ENCODE data around the gene GUCA1A. TPM values are rescaled to one million over a fixed set of nuclear protein-coding genes. Genes with fewer than 3 reads are reported as not detected.

GUCA1A gene
- total RNA-seq, 1 experiment from 2014 or later: 17.2 TPM

DNA sequence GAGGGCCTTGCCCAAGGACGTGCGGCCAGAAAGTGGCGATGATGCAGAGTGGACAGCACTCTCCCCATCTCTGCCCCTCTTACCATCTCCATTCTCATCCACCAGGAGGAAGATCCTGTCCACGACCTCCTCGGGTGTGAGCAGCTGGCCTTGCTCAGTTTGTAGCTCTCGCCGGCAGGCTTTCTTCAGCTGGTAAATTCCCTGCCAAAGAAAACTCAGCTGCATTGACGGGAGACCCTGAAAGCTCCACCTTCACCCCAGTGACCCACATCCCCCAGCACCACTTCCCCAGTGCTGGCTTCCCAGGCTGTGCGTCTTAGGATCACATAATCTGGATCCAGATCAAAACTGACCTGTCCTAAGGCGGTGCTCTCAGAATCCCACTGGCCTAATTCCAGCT lies 12.4 kb downstream of the GUCA1A start:
- no peak overlapping the region for H2BK15ac ChIP-seq (ENCODE audit: low read depth, low read length)
- H2AK5ac ChIP-seq (ENCODE audit: insufficient read length, low read length): no peak overlapping the region
- H3K14ac ChIP-seq (ENCODE audit: insufficient read depth, low read length): no peak overlapping the region; the same call in 1 of the 2 replicates
- WGBS (ENCODE audit: extremely low coverage, insufficient read length, low lambda C conversion rate): no CpG with 5 or more reads among the region's 10 CpGs
- H3T11ph ChIP-seq (ENCODE audit: low read length): no peak overlapping the region
- Mint-ChIP-seq H3K9me3 (no peaks in the 10 kb centered on the region), H3K4me3 (no peak overlapping the region), H3K27me3 (ENCODE audit: low read depth) (peaks cover 2% of the 10 kb centered on the region; the same call in 1 of the 2 replicates), H3K4me1 (peaks cover 31 to 48% of the 10 kb centered on the region in 2 experiments), H3K36me3 (ENCODE audit: insufficient read depth in 1 of 3, low read depth in 3 of 3) (peaks cover 3 to 9% (median 4%) of the 10 kb centered on the region in 3 experiments; a peak in 5 of 7 replicates), H3K27ac (no peak overlapping the region)
- no peaks in the 10 kb centered on the region for H4K20me1 ChIP-seq (ENCODE audit: control insufficient read depth, insufficient read depth, insufficient read length)
- no peak overlapping the region for H3K27ac ChIP-seq (ENCODE audit: insufficient read length, low read depth, low read length)
- H3K4me1 ChIP-seq (ENCODE audit: insufficient read depth, low read length): peaks cover 6% of the 10 kb centered on the region; the same call in 1 of the 2 replicates
- TF ChIP-seq, protein P1, sequence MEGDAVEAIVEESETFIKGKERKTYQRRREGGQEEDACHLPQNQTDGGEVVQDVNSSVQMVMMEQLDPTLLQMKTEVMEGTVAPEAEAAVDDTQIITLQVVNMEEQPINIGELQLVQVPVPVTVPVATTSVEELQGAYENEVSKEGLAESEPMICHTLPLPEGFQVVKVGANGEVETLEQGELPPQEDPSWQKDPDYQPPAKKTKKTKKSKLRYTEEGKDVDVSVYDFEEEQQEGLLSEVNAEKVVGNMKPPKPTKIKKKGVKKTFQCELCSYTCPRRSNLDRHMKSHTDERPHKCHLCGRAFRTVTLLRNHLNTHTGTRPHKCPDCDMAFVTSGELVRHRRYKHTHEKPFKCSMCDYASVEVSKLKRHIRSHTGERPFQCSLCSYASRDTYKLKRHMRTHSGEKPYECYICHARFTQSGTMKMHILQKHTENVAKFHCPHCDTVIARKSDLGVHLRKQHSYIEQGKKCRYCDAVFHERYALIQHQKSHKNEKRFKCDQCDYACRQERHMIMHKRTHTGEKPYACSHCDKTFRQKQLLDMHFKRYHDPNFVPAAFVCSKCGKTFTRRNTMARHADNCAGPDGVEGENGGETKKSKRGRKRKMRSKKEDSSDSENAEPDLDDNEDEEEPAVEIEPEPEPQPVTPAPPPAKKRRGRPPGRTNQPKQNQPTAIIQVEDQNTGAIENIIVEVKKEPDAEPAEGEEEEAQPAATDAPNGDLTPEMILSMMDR (conservative IDR thresholded peaks at IDR 0.05): no peak
- H3K18ac ChIP-seq (ENCODE audit: insufficient read length, low read depth, low read length): no peak overlapping the region
- H3K9ac ChIP-seq (ENCODE audit: extremely low read depth, insufficient read length, low read length): no peak overlapping the region
- no peaks in the 10 kb centered on the region for H3K9me3 ChIP-seq (ENCODE audit: control insufficient read depth, low read depth, low read length)
- no peak overlapping the region for H2BK5ac ChIP-seq (ENCODE audit: insufficient read length, low read length)
- no peak overlapping the region for H4K91ac ChIP-seq (ENCODE audit: insufficient read length, low read depth, low read length)
- DNase-seq: no peak
- H2BK20ac ChIP-seq (ENCODE audit: low read depth, low read length, poor library complexity, severe bottlenecking): no peak overlapping the region
- no peak overlapping the region for H2BK12ac ChIP-seq (ENCODE audit: insufficient read length, low read depth, low read length)
- no peak overlapping the region for H2AFZ ChIP-seq (ENCODE audit: low read length)
- H3K23me2 ChIP-seq (ENCODE audit: insufficient read length, low read depth, low read length, poor library complexity, severe bottlenecking): no peaks in the 10 kb centered on the region
- H3K27me3 ChIP-seq (ENCODE audit: insufficient read depth, low read length): no peaks in the 10 kb centered on the region; the same call in 1 of the 2 replicates
- H3K4ac ChIP-seq (ENCODE audit: low read depth, low read length): no peak overlapping the region
- no peaks in the 10 kb centered on the region for H3K79me1 ChIP-seq (ENCODE audit: insufficient read depth, low read depth, low read length, poor library complexity, severe bottlenecking)
- H4K8ac ChIP-seq (replicated peaks; ENCODE audit: insufficient read length, low read depth, low read length): no peak overlapping the region
- no peak overlapping the region for H3K23ac ChIP-seq (ENCODE audit: insufficient read length, low read depth, low read length)
- no peak overlapping the region for H4K5ac ChIP-seq (ENCODE audit: insufficient read length, low read depth, low read length)
- no peak overlapping the region for H3K4me2 ChIP-seq (ENCODE audit: insufficient read depth, insufficient read length, low read length)
- H3K56ac ChIP-seq (ENCODE audit: insufficient read length, low read depth, low read length): no peak overlapping the region
- no peak overlapping the region for H2BK120ac ChIP-seq (ENCODE audit: low read depth, low read length, poor library complexity, severe bottlenecking)
- H3K79me2 ChIP-seq (ENCODE audit: insufficient read depth, low read length): no peaks in the 10 kb centered on the region
